ENCODE measurements around the gene CAPN9. TPM values are rescaled to one million over a fixed set of nuclear protein-coding genes. Genes with fewer than 3 reads are reported as not detected.

CAPN9 gene
- total and polyA plus RNA-seq, 5 experiments from 2014 or later = not detected

DNA sequence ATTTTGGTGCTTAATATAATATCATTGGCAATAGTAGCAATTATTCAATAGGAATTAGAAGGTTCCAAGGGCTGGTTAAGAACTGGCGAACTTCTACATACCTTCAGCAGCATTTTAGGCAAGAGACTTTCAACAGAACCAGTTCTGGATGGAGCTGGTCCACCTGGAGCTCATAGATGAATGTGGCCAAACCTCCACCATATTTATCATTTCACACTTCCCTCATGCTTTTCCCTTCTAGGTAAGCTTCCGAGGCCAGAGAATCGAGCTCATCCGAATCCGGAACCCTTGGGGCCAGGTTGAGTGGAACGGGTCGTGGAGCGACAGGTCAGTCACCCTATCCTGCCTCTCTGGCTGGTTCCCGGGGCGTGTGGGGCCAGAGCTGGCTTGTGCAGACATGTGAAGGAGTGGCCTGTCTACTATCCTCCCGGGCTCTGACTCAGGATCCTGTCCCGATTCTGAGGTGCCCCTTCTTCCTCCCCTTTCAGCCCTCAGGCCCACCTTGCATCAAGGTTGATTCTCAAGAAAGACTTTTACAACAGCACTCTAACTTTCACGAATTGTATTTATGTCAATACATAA lies 24.7 kb downstream of the CAPN9 start:
- no peak for DNase-seq
- peaks cover 0 to 10% (median 5%) of the 10 kb centered on the region in 5 donors for H3K27me3 Mint-ChIP-seq
- H3K4me3 Mint-ChIP-seq = no peak overlapping the region
- no peaks in the 10 kb centered on the region for H3K36me3 Mint-ChIP-seq
- H3K9me3 Mint-ChIP-seq = peaks cover 0 to 2% (median 0%) of the 10 kb centered on the region in 9 donors
- no peaks in the 10 kb centered on the region for H3K4me1 Mint-ChIP-seq
- POLR2A ChIA-PET = no interaction called here
- no peak for ATAC-seq
- H3K27ac Mint-ChIP-seq = no peak overlapping the region

DNA sequence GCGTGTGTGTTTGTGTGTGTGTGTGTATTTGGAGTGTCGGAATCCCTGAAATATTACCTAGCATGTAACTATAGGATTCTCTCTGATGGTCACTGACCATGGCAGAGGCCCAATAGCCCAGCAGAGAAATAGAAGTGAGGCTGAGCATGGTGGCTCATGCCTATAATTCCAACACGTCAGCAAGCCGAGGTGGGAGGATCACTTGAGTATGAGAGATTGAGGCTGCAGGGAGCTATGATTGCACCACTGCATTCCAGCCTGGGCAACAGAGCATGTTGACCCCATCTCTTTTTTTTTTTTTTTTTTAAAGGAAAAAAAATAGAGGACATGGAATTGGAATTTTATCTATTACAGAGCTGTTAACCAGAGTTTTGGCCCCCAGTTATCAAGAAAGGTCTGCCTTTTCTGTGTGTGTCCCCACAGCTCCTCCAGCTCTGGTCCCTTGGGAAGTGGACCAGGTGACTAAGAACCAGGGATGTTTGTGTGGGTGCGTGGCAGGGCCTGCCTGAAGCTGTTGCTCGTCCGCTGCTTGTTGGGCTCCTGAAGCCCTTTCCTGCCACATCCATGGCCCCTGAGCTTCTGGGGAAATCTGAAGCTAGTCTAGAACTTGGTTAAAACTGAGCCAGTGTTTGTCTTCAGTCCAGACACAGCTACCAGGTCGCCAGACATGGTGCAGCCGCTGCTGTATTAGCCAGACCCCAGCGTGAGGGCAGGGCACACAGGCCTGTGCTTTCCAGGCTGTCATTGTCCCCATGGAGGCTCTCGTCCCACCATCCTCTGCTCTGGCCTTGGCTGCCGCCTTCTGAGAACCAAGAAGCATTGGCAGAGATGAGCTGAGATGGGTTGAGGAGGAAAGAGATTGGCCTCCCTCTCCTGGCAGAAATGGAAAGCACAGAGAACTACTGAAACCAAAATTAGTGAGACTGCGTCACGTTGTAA lies 25.5 kb downstream of the CAPN9 start:
- no peaks in the 10 kb centered on the region for H3K4me1 Mint-ChIP-seq
- H3K36me3 Mint-ChIP-seq = no peaks in the 10 kb centered on the region
- ATAC-seq (no peak), DNase-seq (no peak)
- POLR2A ChIA-PET = no interaction called here
- no peak overlapping the region for H3K27ac Mint-ChIP-seq
- peaks cover 0 to 2% (median 0%) of the 10 kb centered on the region in 9 donors for H3K9me3 Mint-ChIP-seq
- H3K27me3 Mint-ChIP-seq = peaks cover 0 to 10% (median 6%) of the 10 kb centered on the region in 5 donors
- no peak overlapping the region for H3K4me3 Mint-ChIP-seq

DNA sequence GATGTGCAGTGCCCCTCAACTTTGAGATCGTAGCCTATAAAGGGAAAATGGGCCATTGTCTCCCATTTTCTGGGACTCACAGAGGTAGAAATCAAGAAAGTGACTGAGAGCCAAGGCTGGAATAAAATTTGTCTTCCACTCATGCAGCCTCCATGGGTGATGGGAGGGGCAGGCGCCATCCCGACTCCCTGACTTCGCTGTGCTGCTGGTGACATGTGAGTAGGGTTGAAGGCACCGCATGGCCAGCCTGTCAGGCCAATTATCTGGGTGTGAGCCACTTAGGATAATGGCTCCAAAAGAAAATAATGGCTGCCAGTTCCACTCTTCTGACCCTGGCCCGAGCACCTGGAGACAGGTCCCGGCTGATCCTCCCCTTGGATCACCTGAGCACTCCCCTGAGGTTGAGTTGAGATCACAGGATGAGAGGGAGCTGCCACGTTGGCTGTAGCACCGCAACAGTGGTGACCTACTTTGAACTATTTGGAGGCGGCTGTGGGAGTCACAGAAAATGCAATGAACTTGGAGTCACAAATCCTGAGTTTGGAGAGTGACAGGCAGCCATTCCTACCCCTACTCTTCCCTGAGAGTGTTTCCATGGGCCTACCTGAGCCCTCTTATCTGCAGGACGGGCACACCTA lies 26.3 kb downstream of the CAPN9 start:
- Mint-ChIP-seq H3K9me3 (peaks cover 0 to 2% (median 0%) of the 10 kb centered on the region in 9 donors), H3K4me3 (no peak overlapping the region), H3K36me3 (no peaks in the 10 kb centered on the region), H3K27ac (no peak overlapping the region), H3K27me3 (peaks cover 0 to 10% (median 6%) of the 10 kb centered on the region in 5 donors), H3K4me1 (no peaks in the 10 kb centered on the region)
- ATAC-seq (no peak), DNase-seq (no peak)
- POLR2A ChIA-PET = no interaction called here

DNA sequence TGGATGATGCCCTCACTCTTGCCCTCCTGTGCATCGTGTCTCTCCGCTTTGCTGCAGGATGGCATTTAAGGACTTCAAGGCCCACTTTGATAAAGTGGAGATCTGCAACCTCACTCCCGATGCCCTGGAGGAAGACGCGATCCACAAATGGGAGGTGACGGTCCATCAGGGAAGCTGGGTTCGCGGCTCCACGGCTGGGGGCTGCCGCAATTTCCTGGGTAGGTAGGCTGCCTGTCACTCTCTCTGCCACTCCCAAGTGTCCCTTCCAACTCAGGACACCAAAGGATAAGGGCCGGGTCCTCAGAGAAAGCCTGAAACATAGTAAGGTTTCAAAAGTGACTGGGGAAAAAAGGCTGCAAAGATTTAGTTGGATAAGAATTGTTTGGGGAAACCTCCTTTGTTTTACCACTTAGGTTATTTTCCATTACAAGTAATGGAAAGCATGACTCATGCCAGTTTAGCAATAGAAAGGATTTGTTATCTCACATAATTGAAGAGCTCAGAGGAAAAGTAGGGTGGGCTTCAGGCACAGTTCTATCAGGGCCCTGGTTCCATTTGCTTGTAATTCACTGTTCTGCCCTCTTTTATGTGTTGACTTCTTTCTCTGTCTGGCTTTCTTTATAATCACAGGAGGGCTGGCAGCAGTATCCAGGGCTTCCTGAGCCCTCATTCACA lies 31.9 kb downstream of the CAPN9 start:
- ATAC-seq = no peak
- no peaks in the 10 kb centered on the region for H3K36me3 Mint-ChIP-seq
- H3K4me3 Mint-ChIP-seq = no peak overlapping the region
- H3K27me3 Mint-ChIP-seq = peaks cover 0 to 14% (median 7%) of the 10 kb centered on the region in 5 donors
- no peak for DNase-seq
- H3K27ac Mint-ChIP-seq = no peak overlapping the region
- H3K4me1 Mint-ChIP-seq = no peaks in the 10 kb centered on the region
- no peaks in the 10 kb centered on the region for H3K9me3 Mint-ChIP-seq
- POLR2A ChIA-PET = no interaction called here

DNA sequence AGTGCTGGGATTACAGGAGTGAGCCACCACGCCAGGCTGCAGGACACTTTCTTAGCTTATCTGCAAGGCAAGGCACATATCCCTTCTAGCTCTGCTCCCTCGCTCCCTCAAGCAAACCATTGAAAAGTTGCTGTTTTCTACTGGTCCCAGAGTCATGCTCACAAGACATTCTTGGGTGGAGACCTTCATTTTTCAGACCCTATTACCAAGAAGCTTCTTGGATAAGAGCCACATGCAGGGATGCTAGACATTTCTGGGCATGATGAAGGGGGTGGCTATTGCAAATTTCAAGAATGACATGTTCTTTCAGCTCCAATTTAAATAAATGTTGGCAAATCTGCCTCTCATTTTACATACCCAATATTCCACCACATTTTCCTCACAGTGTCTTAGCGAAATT lies 33.9 kb downstream of the CAPN9 start:
- DNase-seq (no peak), ATAC-seq (no peak)
- H3K27ac Mint-ChIP-seq = no peak overlapping the region
- no peak overlapping the region for H3K4me3 Mint-ChIP-seq
- no peaks in the 10 kb centered on the region for H3K36me3 Mint-ChIP-seq
- H3K4me1 Mint-ChIP-seq = no peaks in the 10 kb centered on the region
- POLR2A ChIA-PET = no interaction called here
- peaks cover 0 to 14% (median 7%) of the 10 kb centered on the region in 5 donors for H3K27me3 Mint-ChIP-seq
- peaks cover 0 to 4% (median 0%) of the 10 kb centered on the region in 9 donors for H3K9me3 Mint-ChIP-seq

DNA sequence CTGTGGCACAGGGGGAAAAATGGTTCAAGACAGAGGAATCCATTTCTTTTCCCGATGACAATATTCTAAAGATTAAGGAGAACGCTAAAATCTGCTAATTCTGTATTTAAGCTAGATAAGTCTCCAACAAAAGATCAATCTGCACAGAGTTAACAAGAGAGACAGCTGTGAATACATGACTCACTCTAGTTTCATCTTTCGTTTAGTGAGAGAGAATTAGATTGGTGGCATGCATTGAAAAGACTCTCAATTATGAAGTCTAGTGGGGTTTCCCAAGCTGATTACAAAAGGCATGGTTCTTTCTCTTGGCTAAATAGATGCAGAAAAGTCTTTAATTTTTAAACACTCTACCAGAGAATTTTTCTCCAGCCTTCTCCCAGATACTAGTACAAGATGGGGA lies 34.4 kb downstream of the CAPN9 start:
- POLR2A ChIA-PET = no interaction called here
- no peaks in the 10 kb centered on the region for H3K4me1 Mint-ChIP-seq
- no peak overlapping the region for H3K4me3 Mint-ChIP-seq
- H3K9me3 Mint-ChIP-seq = peaks cover 0 to 4% (median 0%) of the 10 kb centered on the region in 9 donors
- peaks cover 0 to 12% (median 7%) of the 10 kb centered on the region in 5 donors for H3K27me3 Mint-ChIP-seq
- no peaks in the 10 kb centered on the region for H3K36me3 Mint-ChIP-seq
- H3K27ac Mint-ChIP-seq = no peak overlapping the region
- no peak for ATAC-seq
- no peak for DNase-seq

DNA sequence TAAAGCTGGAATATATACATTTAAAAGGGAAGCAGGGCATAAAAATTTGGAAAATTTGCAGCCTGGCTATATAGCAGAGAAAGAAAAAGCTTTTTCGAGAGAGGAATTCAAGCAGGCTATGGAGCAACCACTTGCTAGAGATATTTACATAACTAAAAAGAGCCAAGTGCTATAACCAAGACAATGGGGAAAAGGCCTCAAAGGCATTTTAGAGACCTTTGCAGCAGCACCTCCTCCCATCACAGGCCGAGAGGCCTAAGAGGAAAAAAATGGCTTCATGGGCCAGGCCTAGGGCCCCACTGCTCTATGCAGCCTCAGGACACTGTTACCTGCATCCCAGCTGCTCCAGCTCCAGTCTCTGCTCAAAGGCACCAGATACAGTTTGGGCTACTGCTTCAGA lies 37.0 kb downstream of the CAPN9 start:
- POLR2A ChIA-PET = no interaction called here
- H3K4me3 Mint-ChIP-seq = no peak overlapping the region
- no peaks in the 10 kb centered on the region for H3K4me1 Mint-ChIP-seq
- no peak overlapping the region for H3K27ac Mint-ChIP-seq
- no peak for ATAC-seq
- DNase-seq = no peak
- peaks cover 0 to 4% (median 0%) of the 10 kb centered on the region in 9 donors for H3K9me3 Mint-ChIP-seq
- no peaks in the 10 kb centered on the region for H3K36me3 Mint-ChIP-seq
- H3K27me3 Mint-ChIP-seq = peaks cover 9 to 15% (median 13%) of the 10 kb centered on the region in 5 donors

DNA sequence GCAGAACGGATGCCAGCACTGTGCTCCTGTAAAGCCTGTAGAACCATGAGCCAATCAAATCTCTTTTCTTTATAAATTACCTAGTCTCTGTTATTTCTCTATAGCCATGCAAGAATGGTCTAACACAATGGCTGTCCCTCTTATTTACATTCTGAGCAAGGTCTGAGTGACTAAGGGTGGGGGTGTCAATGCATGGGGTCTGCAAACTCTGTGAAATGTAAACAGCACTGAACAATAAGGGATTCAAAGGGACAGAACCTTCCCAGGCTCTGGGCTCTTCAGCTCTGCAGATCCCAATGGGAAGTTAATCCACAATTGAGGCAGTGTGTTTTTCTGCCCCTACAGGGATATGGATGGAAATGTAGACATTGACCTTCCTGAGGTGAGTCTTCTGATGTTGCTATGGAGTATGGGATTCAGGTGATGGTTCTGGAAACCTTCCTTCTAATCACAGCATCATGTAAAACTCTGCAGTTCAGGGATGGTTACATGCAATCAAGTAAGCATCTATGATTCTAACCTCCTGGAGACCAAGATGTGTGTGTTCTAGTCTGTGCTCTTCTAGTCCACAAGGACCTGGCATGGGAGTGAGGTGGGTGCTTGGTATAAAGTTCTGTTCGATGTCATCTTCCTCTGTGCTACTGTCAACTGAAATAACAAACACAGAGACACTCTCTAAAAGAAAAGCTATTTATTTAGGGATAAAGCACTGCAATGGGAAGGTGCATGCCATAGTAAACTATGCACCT lies 38.6 kb downstream of the CAPN9 start:
- H3K9me3 Mint-ChIP-seq = peaks cover 0 to 4% (median 0%) of the 10 kb centered on the region in 9 donors
- H3K4me3 Mint-ChIP-seq = no peak overlapping the region
- DNase-seq = no peak
- peaks cover 4 to 13% (median 7%) of the 10 kb centered on the region in 5 donors for H3K27me3 Mint-ChIP-seq
- H3K36me3 Mint-ChIP-seq = no peaks in the 10 kb centered on the region
- no peak overlapping the region for H3K27ac Mint-ChIP-seq
- no peaks in the 10 kb centered on the region for H3K4me1 Mint-ChIP-seq
- POLR2A ChIA-PET = no interaction called here
- no peak for ATAC-seq

DNA sequence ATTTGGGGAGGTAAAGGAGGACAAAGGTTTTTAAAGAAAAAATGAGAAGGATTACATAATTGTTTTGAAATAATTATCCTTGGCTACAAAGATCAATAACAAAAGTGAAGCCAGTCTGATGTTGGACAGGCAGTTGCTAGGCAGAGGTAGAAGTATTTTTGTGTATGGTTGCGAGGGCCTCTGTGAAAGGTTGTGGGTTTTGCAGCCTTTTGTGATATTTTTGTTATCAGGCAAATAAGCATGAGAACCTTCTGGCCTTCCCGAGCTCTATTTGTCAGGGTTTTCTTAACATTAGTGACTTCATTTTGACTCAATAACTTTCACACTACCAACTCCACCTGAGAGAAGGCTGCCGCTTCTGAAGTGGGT lies 39.2 kb downstream of the CAPN9 start:
- peaks cover 6 to 15% (median 7%) of the 10 kb centered on the region in 5 donors for H3K27me3 Mint-ChIP-seq
- H3K27ac Mint-ChIP-seq = no peak overlapping the region
- ATAC-seq (no peak), DNase-seq (no peak)
- H3K9me3 Mint-ChIP-seq = peaks cover 0 to 4% (median 0%) of the 10 kb centered on the region in 9 donors
- H3K4me3 Mint-ChIP-seq = no peak overlapping the region
- H3K36me3 Mint-ChIP-seq = no peaks in the 10 kb centered on the region
- POLR2A ChIA-PET = no interaction called here
- H3K4me1 Mint-ChIP-seq = no peaks in the 10 kb centered on the region

DNA sequence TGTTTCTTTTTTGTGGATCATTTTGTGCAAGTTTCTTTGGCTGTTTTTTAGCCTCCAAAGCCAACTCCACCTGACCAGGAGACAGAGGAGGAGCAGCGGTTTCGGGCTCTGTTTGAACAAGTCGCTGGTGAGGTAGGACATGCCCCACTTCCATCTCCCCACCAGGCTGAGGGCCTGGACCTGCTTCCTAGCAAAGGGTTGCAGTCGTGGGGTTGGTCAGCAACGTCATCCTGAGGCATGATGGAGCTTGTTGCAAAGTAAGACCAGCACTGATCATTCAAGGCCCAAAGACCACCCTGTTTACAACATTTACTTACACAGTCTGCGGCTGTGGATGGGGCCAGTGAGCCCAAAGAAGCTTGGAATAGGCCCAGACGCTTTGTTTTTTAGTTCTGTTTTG lies 40.3 kb downstream of the CAPN9 start:
- Mint-ChIP-seq H3K27me3 (peaks cover 7 to 26% (median 12%) of the 10 kb centered on the region in 5 donors), H3K9me3 (peaks cover 0 to 4% (median 0%) of the 10 kb centered on the region in 9 donors), H3K36me3 (no peaks in the 10 kb centered on the region), H3K4me3 (no peak overlapping the region), H3K4me1 (peaks cover 0 to 3% (median 0%) of the 10 kb centered on the region in 4 donors), H3K27ac (no peak overlapping the region)
- DNase-seq (no peak), ATAC-seq (no peak)
- POLR2A ChIA-PET = no interaction called here

DNA sequence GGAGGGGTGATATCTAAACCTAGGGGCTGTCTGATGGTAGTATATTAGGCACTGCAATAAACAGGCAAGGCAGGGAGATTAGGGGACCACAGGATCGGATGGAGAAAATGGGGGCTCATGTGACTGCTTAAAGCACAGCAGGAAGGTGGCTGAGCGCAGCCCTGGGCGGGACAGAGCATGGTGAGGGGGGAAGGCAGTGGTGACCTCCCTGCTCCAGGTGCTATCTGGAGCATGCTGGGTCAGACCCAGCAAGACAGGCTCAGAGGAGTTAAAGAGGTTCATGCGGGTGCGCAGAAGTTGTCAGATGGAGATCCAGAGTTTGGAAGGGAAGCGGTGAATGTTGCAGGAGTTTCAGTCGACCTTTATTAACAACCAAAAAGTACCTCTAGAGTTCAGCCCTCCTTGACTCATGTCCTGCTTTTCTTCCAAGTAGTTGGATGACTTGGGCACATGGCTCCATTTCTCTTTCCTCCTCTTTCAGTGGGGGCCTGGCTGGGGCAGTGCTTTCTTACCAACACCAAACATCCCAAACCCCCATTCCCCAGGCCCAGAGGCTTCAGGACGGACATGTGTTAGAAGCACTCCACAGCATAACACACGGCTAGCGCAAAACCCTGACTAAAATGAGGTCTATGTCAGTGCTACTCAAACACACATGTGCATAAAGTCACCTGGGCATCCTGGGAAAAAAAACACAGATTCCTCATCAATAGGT lies 41.5 kb downstream of the CAPN9 start:
- peaks cover 7 to 34% (median 16%) of the 10 kb centered on the region in 5 donors for H3K27me3 Mint-ChIP-seq
- peaks cover 0 to 4% (median 0%) of the 10 kb centered on the region in 9 donors for H3K9me3 Mint-ChIP-seq
- H3K4me3 Mint-ChIP-seq = no peak overlapping the region
- ATAC-seq (no peak), DNase-seq (no peak)
- peak overlapping the region in 1 of 10 donors; percentile 16 for H3K27ac Mint-ChIP-seq
- H3K36me3 Mint-ChIP-seq = no peaks in the 10 kb centered on the region
- H3K4me1 Mint-ChIP-seq = peaks cover 0 to 3% (median 0%) of the 10 kb centered on the region in 4 donors
- POLR2A ChIA-PET = no interaction called here

DNA sequence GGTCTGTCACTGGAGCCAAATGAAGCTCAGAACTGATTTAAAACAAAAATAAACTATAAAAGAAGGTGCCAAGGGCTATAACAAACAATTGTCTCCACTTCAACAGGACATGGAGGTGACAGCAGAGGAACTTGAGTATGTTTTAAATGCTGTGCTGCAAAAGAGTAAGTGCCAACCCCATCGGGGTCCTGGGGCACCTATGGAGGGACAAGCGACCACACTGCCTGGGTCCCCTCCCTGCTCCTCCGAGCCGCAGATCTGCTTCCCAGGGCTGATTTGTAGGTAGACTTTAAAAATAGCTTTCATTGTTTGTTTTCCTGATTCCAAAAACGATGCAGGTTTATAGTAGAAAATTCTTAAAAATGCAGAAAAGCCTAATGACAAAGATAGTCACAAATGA lies 42.8 kb downstream of the CAPN9 start:
- peaks cover 7 to 35% (median 19%) of the 10 kb centered on the region in 5 donors for H3K27me3 Mint-ChIP-seq
- POLR2A ChIA-PET = no interaction called here
- no peak overlapping the region for H3K4me3 Mint-ChIP-seq
- ATAC-seq (no peak), DNase-seq (no peak)
- H3K9me3 Mint-ChIP-seq = peaks cover 0 to 3% (median 0%) of the 10 kb centered on the region in 9 donors
- H3K4me1 Mint-ChIP-seq = peaks cover 0 to 3% (median 0%) of the 10 kb centered on the region in 4 donors
- no peak overlapping the region for H3K27ac Mint-ChIP-seq
- no peaks in the 10 kb centered on the region for H3K36me3 Mint-ChIP-seq
